GM19239 (cell line): ENCODE results near the gene CHRND.

Source experiments
- DNase-seq: peaks from one replicate; pipeline ENCODE4 v3.0.0; 2011; ENCODE audit warnings: low spot score; ENCODE audit not compliant: insufficient read length
- FAIRE-seq: peaks from 2 replicates; lab custom pipeline; 2011; peaks lifted over from hg19 to GRCh38; lab: Jason Lieb, UNC

CHRND gene

GRCh38 chr2:232539298-232540231 lies 13.6 kb downstream of the CHRND start, which contains the start of gene CHRNG:
CHRNG (plus strand) TSS chr2:232539692; CDS start chr2:232539748, 56 bp downstream.
- FAIRE-seq (no peak), DNase-seq (no peak)

- DNase-seq: no peak
- FAIRE-seq: no peak
Observed at GRCh38 chr2:232540441-232541041, 14.6 kb downstream of the CHRND start.

GRCh38 chr2:232541195-232541960 lies 15.4 kb downstream of the CHRND start:
- no peak for DNase-seq
- no peak for FAIRE-seq

GRCh38 chr2:232541961-232542714 lies 16.2 kb downstream of the CHRND start:
- no peak for DNase-seq
- no peak for FAIRE-seq

GRCh38 chr2:232542715-232543467 lies 16.9 kb downstream of the CHRND start:
- DNase-seq (no peak), FAIRE-seq (no peak)

- DNase-seq: no peak
- no peak for FAIRE-seq
Observed at GRCh38 chr2:232543491-232543890, 17.5 kb downstream of the CHRND start.

- FAIRE-seq (no peak), DNase-seq (no peak)
Observed at GRCh38 chr2:232543928-232544631, 18.1 kb downstream of the CHRND start.

- no peak for DNase-seq
Observed at GRCh38 chr2:232544674-232545073, 18.7 kb downstream of the CHRND start.

GRCh38 chr2:232545511-232546375 lies 19.8 kb downstream of the CHRND start:
- FAIRE-seq (no peak), DNase-seq (no peak)

More at GRCh38 chr2:232544674-232545073, 18.7 kb downstream of the CHRND start:
- no peak for FAIRE-seq

- FAIRE-seq (no peak), DNase-seq (no peak)
Observed at GRCh38 chr2:232547991-232548390, 22.0 kb downstream of the CHRND start.

- DNase-seq (no peak), FAIRE-seq (no peak)
Observed at GRCh38 chr2:232549655-232550353, 23.8 kb downstream of the CHRND start.

GRCh38 chr2:232550354-232551249 lies 24.6 kb downstream of the CHRND start, which contains the start of the genes EIF4E2 and TIGD1:
EIF4E2 (plus strand) TSS chr2:232550689; CDS start chr2:232550725, 36 bp downstream.
TIGD1 (minus strand) TSS chr2:232550557; CDS start chr2:232549882, 675 bp downstream.
- peak; percentile 75 for FAIRE-seq
- DNase-seq: peak; percentile 98

- FAIRE-seq (no peak), DNase-seq (no peak)
Observed at GRCh38 chr2:232551250-232551638, 25.3 kb downstream of the CHRND start.

GRCh38 chr2:232551776-232552175 lies 25.8 kb downstream of the CHRND start:
- FAIRE-seq: no peak
- no peak for DNase-seq

GRCh38 chr2:232556426-232556825 lies 30.5 kb downstream of the CHRND start:
- DNase-seq: no peak
- no peak for FAIRE-seq
